ENCODE results near the gene TMED10.

The TMED10 gene

DNA sequence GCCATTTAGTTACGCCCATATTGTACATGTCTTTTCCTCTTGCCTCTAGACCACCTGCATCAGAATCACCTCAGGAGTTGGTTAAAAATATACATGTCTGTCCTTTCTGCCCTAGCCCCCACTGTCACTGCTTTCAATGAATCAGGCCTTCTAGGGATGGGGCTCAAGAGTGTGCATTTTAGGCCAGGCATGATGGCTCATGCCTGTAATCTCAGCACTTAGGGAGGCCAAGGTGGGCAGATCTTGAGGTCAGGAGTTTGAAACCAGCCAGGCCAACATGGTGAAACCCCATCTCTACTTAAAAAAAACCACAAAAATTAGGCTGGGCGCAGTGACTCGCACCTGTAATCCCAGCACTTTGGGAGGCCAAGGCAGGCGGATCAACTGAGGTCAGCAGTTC, 13.6 kb upstream of the TMED10 start:
- TF ChIP-seq, protein P1, sequence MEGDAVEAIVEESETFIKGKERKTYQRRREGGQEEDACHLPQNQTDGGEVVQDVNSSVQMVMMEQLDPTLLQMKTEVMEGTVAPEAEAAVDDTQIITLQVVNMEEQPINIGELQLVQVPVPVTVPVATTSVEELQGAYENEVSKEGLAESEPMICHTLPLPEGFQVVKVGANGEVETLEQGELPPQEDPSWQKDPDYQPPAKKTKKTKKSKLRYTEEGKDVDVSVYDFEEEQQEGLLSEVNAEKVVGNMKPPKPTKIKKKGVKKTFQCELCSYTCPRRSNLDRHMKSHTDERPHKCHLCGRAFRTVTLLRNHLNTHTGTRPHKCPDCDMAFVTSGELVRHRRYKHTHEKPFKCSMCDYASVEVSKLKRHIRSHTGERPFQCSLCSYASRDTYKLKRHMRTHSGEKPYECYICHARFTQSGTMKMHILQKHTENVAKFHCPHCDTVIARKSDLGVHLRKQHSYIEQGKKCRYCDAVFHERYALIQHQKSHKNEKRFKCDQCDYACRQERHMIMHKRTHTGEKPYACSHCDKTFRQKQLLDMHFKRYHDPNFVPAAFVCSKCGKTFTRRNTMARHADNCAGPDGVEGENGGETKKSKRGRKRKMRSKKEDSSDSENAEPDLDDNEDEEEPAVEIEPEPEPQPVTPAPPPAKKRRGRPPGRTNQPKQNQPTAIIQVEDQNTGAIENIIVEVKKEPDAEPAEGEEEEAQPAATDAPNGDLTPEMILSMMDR (IDR thresholded peaks at IDR 0.05) = no peak

DNA sequence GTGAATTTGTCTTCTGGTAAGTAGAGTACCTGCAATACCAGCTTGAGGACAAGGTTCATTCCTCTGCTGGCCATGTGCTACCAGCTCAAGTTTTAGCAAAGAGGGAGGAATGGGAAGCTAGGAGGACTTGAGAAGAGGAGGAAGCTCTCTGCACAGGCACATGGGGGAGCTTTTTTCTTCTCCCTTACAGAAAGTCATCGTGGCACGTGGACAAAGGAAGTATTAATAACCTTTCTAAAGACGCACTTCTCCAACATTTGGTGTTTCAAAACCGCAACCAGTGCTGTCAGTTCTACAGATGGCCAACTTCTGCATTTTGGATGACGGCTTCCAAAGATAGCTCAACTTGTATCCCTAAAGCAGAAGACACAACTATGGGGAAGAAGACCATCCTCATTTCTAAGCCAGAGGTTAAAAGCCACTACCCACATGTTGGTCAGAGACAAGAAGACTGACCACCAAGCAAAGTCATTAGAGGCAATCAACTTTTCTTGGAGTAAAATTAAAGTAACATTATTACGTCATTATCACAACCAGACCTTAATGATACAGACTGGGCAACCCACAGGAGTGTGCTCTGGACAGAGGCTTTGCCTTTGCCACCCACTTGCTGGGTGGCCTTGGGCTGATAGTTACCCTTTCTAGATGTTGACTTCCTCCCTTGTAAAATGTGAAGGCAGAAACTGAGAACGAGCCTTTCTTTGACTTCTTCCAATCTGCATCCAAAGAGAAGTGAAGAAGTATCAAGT, 12.3 kb upstream of the TMED10 start:
- TF ChIP-seq, protein P1 (IDR thresholded peaks at IDR 0.05) = no peak

DNA sequence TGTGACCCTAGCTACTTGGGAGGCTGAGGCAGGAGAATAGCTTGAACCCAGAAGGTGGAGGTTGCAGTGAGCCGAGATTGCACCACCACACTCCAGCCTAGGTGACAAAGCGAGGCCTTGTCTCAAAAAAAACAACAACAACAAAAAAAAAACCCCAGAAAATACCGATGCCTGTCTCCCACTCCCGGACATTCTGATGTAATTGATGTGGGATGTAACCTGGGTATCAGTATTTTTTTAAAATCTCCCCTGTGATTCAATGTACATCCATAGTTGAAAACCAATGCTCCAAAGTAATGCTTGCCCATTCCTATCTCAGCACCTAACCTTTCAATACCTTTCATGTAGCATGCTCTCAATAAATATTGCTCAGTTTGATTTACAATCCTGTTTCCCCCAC, 11.7 kb upstream of the TMED10 start:
- TF ChIP-seq, protein P1 (IDR thresholded peaks at IDR 0.05) = no peak

DNA sequence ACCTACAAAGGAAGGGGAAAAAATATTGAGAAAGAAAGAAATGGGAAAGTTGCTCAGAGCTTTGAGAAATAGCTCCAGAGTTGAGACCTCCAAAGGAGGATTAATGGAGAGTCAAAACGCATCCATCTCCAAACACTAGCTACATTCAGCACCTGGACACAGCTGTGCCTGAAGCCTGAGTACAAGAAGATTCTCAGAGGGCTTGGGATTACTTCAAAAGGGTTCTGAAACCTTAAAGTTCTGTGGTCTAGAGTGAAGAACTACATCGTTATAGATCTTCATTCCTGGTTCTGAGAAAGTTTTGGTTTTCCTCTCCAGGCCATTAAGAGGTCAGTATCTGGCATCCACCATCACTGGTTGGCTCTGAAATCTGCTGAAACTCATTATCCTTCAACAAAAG, 10.5 kb upstream of the TMED10 start:
- TF ChIP-seq, protein P1 (IDR thresholded peaks at IDR 0.05) = no peak

DNA sequence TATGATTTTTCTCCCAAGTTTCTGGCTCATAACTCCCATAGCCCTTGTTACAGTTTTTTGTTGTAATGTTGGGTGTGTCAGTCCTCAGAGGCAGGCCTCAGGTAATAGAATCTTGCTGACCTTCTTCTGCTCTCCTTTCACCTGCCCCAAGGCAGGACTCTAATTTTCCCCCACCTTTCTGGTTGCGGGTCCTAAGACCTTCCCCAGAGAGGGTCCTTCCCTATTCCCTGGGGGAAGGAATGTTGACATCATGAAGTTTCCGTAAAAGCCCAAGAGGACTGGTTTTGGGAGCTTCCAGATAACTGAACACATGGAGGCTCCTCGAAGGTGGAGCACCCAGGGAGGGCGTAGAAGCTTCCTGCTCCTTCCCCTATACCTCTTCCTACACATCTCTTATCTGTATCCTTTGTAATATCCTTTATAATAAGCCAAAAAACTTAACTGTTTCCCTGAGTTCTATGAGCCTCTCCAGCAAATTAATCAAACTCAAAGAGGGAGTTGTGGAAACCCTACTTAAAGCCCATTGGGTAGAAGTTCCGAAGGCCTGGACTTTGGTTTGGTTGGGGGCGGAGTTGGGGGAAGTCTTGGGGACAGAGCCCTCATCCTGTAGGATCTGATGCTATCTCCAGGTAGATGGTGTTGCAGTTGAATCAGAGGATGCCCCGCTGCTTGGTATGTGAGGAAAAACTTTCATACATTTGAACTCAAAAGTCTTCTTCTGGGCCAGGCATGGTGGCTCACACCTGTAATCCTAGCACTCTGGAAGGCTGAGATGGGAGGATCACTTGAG, 9.0 kb upstream of the TMED10 start:
- TF ChIP-seq, protein P1 (IDR thresholded peaks at IDR 0.05) = no peak

DNA sequence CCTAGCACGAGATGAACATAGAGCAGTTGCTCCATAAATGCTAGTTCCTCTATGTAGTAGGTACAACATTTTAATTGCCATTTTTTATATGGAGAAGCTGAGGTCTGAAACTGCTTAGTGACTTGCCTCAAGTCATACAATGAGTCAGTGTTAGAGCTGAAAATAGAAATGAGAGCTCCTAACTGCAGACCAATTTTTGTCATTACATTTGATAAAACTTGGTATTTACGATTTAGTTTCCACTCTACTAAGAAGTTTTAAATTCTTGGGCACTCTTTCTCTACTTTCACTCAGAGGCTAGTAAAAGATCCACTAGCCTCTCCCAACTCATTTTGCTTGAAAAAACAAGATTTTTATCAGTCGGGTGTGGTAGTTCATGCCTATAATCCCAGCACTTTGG, 8.1 kb upstream of the TMED10 start:
- TF ChIP-seq, protein P1 (IDR thresholded peaks at IDR 0.05) = no peak

DNA sequence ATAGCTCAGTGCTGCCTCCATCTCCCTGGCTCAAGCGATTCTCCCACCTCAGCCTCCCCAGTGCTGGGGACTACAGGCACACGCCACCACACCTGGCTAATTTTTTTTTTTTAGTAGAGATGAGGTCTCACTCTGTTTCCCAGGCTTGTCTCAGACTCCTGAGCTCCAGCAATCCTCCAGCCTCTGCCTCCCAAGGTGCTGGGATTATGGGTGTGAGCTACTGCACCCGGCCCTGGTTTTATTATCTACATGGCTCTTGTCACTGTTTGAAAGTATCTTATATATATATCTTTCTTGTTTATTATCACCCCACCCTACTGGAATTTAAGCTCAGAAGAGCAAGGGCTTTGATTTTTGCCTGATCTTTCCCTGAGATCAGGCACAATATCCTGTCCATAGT, 7.6 kb upstream of the TMED10 start:
- TF ChIP-seq, protein P1 (IDR thresholded peaks at IDR 0.05) = no peak

Data from LNCAP (cell line).